ENCODE measurements around the gene DDX6.
"Not testable (repeated sequence)": the region's sequence is repeated elsewhere in the genome, so short reads cannot be mapped to it uniquely, and the experiment has no call there.

Gene DDX6

GRCh38 chr11:118791111-118791960 lies at the start of gene DDX6:
DDX6 (minus strand) TSS chr11:118791164; CDS start chr11:118786251, 4,913 bp downstream.
- peak within 1 kb of the TSS; percentile 100 for H3K27ac ChIP-seq
- TF ChIP-seq CTCF (conservative IDR thresholded peaks at IDR 0.05): peak; percentile 25; the same call in 1 of the 2 replicates

- H3K27ac ChIP-seq: no peak overlapping the region
- TF ChIP-seq CTCF (conservative IDR thresholded peaks at IDR 0.05): no peak
Observed at GRCh38 chr11:118838905-118839553, 48.1 kb upstream of the DDX6 start.

- H3K27ac ChIP-seq: no peak overlapping the region
- TF ChIP-seq CTCF (conservative IDR thresholded peaks at IDR 0.05): no peak
Observed at GRCh38 chr11:118837868-118838267, 46.9 kb upstream of the DDX6 start.

- TF ChIP-seq CTCF (conservative IDR thresholded peaks at IDR 0.05): no peak
- no peak overlapping the region for H3K27ac ChIP-seq
Observed at GRCh38 chr11:118834427-118835028, 43.6 kb upstream of the DDX6 start.

- no peak overlapping the region for H3K27ac ChIP-seq
- TF ChIP-seq CTCF (conservative IDR thresholded peaks at IDR 0.05): no peak
Observed at GRCh38 chr11:118827118-118827517, 36.2 kb upstream of the DDX6 start.

GRCh38 chr11:118822936-118823510 lies 32.1 kb upstream of the DDX6 start:
- not testable (repeated sequence) for H3K27ac ChIP-seq

GRCh38 chr11:118820412-118821357 lies 29.7 kb upstream of the DDX6 start:
- TF ChIP-seq CTCF (conservative IDR thresholded peaks at IDR 0.05): no peak
- H3K27ac ChIP-seq: peak overlapping the region; percentile 61

GRCh38 chr11:118820025-118820379 lies 29.0 kb upstream of the DDX6 start:
- peak overlapping the region; percentile 61 for H3K27ac ChIP-seq

Data from VCaP (cell line).